ENCODE data around the gene TBC1D2. TPM values are rescaled to one million over a fixed set of nuclear protein-coding genes. Genes with fewer than 3 reads are reported as not detected.

TBC1D2 gene
- total and polyA plus RNA-seq, 2 of the 13 experiments (the other 11 are each of a cell fraction or from before 2014, with no cell fraction given) = 2.0 to 2.8 TPM

- TF ChIP-seq ZNF280B (CRISPR knock-in tag; IDR thresholded peaks at IDR 0.05; ENCODE audit: borderline replicate concordance) (no peak), NFYC (CRISPR knock-in tag; IDR thresholded peaks at IDR 0.05) (no peak), EP300 (IDR thresholded peaks at IDR 0.05; ENCODE audit: low read depth in 2 of 2, low read length in 2 of 2) (peak; percentile 21 to 55; a peak in 1 of 4 replicates), EP300 (CRISPR knock-in tag; IDR thresholded peaks at IDR 0.05; ENCODE audit: borderline replicate concordance) (peak; percentile 62; the same call in 1 of the 2 replicates), RAD51 (IDR thresholded peaks at IDR 0.05; ENCODE audit: borderline replicate concordance) (no peak), GABPA (IDR thresholded peaks at IDR 0.05; ENCODE audit: low read depth, low read length) (no peak), GABPA (CRISPR knock-in tag; IDR thresholded peaks at IDR 0.05; ENCODE audit: low read depth) (no peak), ZNF550 (CRISPR knock-in tag; IDR thresholded peaks at IDR 0.05; ENCODE audit: borderline replicate concordance) (no peak), ZNF317 (CRISPR knock-in tag; IDR thresholded peaks at IDR 0.05) (no peak), ZNF616 (CRISPR knock-in tag; IDR thresholded peaks at IDR 0.05; ENCODE audit: low read depth) (no peak), PCBP1 (IDR thresholded peaks at IDR 0.05; ENCODE audit: borderline replicate concordance, low read depth, low read length) (no peak), GABPB1 (CRISPR knock-in tag; IDR thresholded peaks at IDR 0.05) (no peak; the same call in 1 of the 2 replicates), ZNF878 (CRISPR knock-in tag; IDR thresholded peaks at IDR 0.05) (0 out of 2 replicates have a peak, but pooled peaks have one; percentile 41), ZSCAN31 (CRISPR knock-in tag; IDR thresholded peaks at IDR 0.05; ENCODE audit: low read depth) (no peak), ZNF841 (CRISPR knock-in tag; IDR thresholded peaks at IDR 0.05; ENCODE audit: borderline replicate concordance) (no peak), NFIC (IDR thresholded peaks at IDR 0.05; ENCODE audit: low read length) (no peak), MYC (CRISPR knock-in tag; IDR thresholded peaks at IDR 0.05; ENCODE audit: borderline replicate concordance) (no peak; the same call in 1 of the 2 replicates), REXO4 (CRISPR knock-in tag; IDR thresholded peaks at IDR 0.05; ENCODE audit: borderline replicate concordance) (no peak), CENPBD1 (CRISPR knock-in tag; IDR thresholded peaks at IDR 0.05; ENCODE audit: borderline replicate concordance, low read depth) (no peak), ZNF598 (CRISPR knock-in tag; IDR thresholded peaks at IDR 0.05; ENCODE audit: borderline replicate concordance) (no peak), MATR3 (CRISPR knock-in tag; IDR thresholded peaks at IDR 0.05) (no peak), ZZZ3 (CRISPR knock-in tag; IDR thresholded peaks at IDR 0.05; ENCODE audit: borderline replicate concordance) (no peak), NFE2L2 (IDR thresholded peaks at IDR 0.05; ENCODE audit: low read length) (no peak), CCDC6 (CRISPR knock-in tag; IDR thresholded peaks at IDR 0.05) (no peak), PAX8 (CRISPR knock-in tag; IDR thresholded peaks at IDR 0.05; ENCODE audit: borderline replicate concordance) (no peak)
Observed at GRCh38 chr9:98228392-98229089, 26.9 kb downstream of the TBC1D2 start (continued).

Measured in HepG2 (cell line).